Endothelial cell of umbilical vein (primary cell): ENCODE data around the gene LARP7. TPM values are rescaled to one million over a fixed set of nuclear protein-coding genes. Genes with fewer than 3 reads are reported as not detected.
"Not testable (repeated sequence)": the region's sequence is repeated elsewhere in the genome, so short reads cannot be mapped to it uniquely, and the experiment has no call there.

ENCODE experiments used
- BruUV-seq: library from RNA; stranded (reverse); fragments of 400-500 nt; replicated peaks from 2 replicates; lab custom pipeline; 2021; lab: Mats Ljungman, UMichigan
- CTCF ChIA-PET: fragments of 300-600, 350-600 bp; sonication (Branson Sonifier 250); formaldehyde crosslinking; loops from one replicate; lab custom pipeline; 2021; ENCODE audit warnings: antibody characterized with exemption, inconsistent platforms; lab: Charles Lee
- POLR2A ChIA-PET: fragments of 300-600, 350-600 bp; sonication (Branson Sonifier 250); formaldehyde crosslinking; loops from one replicate; lab custom pipeline; 2021; ENCODE audit warnings: antibody characterized with exemption, inconsistent platforms; lab: Charles Lee
- DNase-seq: peaks from one replicate; pipeline ENCODE4 v3.0.0-alpha.2; 2011; ENCODE audit warnings: low read depth, low spot score
- FAIRE-seq: peaks from 2 replicates; lab custom pipeline; 2011; peaks lifted over from hg19 to GRCh38; lab: Jason Lieb, UNC
- H2AFZ ChIP-seq: 2 replicates; pipeline ENCODE4 v1.6.0; 2012; ENCODE audit warnings: low read depth, low read length, control low read depth, inconsistent platforms
- H3K27ac ChIP-seq: 2 replicates; pipeline ENCODE4 v1.5.1; 2011; ENCODE audit warnings: low read depth, mild to moderate bottlenecking, control low read depth, low read length, moderate library complexity; ENCODE audit not compliant: insufficient read depth
- H3K27me3 ChIP-seq, 2 experiments: 2 replicates each; pipeline versions ENCODE4 v1.6.0 to v1.6.1; 2011; ENCODE audit warnings: low read length in 2 of 2, mixed read lengths in 1 of 2; ENCODE audit not compliant: control insufficient read depth in 2 of 2, insufficient read depth in 2 of 2
- H3K36me3 ChIP-seq, 2 experiments: 2 replicates in 1 of 2; 3 replicates in 1 of 2; pipeline ENCODE4 v1.5.1; 2011; ENCODE audit warnings: low read length in 2 of 2, mild to moderate bottlenecking in 1 of 2, moderate library complexity in 1 of 2; ENCODE audit not compliant: control insufficient read depth in 2 of 2, insufficient read depth in 2 of 2; ENCODE audit errors: extremely low read depth in 1 of 2
- H3K4me1 ChIP-seq: 3 replicates; pipeline ENCODE4 v1.5.1; 2011; ENCODE audit warnings: mild to moderate bottlenecking, low read length; ENCODE audit not compliant: control insufficient read depth, insufficient read depth; ENCODE audit errors: extremely low read depth
- H3K4me2 ChIP-seq: 2 replicates; pipeline ENCODE4 v1.6.1; 2011; ENCODE audit warnings: low read length, control low read depth, mixed read lengths; ENCODE audit not compliant: insufficient read depth
- H3K4me3 ChIP-seq, 3 experiments: fragments of 200-600 bp in 1 of 3; sonication (generic), shearing (Covaris generic) in 1 of 3; replicated peaks in 1 of 3; 2 replicates each; pipeline ENCODE4 v1.5.1; 2011 to 2016; ENCODE audit warnings: control low read depth in 3 of 3, low read length in 3 of 3, mild to moderate bottlenecking in 2 of 3, inconsistent platforms in 1 of 3, low read depth in 1 of 3, moderate library complexity in 1 of 3; ENCODE audit not compliant: insufficient read depth in 1 of 3
- H3K79me2 ChIP-seq: 2 replicates; pipeline ENCODE4 v1.6.0; 2012; ENCODE audit warnings: low read length, inconsistent platforms; ENCODE audit not compliant: control insufficient read depth, insufficient read depth
- H3K9ac ChIP-seq: replicated peaks from 2 replicates; pipeline ENCODE3; 2011; ENCODE audit warnings: low read length, control low read depth; ENCODE audit not compliant: insufficient read depth; ENCODE audit errors: extremely low read depth
- H3K9me1 ChIP-seq: replicated peaks from 3 replicates; pipeline ENCODE4 v1.6.0; 2011; ENCODE audit warnings: mild to moderate bottlenecking, low read length; ENCODE audit not compliant: control insufficient read depth, insufficient read depth; ENCODE audit errors: extremely low read depth
- H3K9me3 ChIP-seq: replicated peaks from 2 replicates; pipeline ENCODE4 v1.5.1; 2012; ENCODE audit warnings: low read length, inconsistent platforms; ENCODE audit not compliant: control insufficient read depth, insufficient read depth
- H4K20me1 ChIP-seq: replicated peaks from 2 replicates; pipeline ENCODE3; 2011; ENCODE audit warnings: mild to moderate bottlenecking, low read length; ENCODE audit not compliant: control insufficient read depth, insufficient read depth; ENCODE audit errors: extremely low read depth
- EZH2 ChIP-seq: IDR thresholded peaks from 2 replicates; pipeline ENCODE4 v1.6.1; 2012; ENCODE audit warnings: borderline replicate concordance, low read depth, mild to moderate bottlenecking, moderate library complexity, low read length, inconsistent platforms; ENCODE audit not compliant: severe bottlenecking
- FOS ChIP-seq: IDR thresholded peaks from 2 replicates; pipeline ENCODE4 v1.6.1; 2011; ENCODE audit warnings: mild to moderate bottlenecking, low read length, moderate library complexity, borderline replicate concordance; ENCODE audit not compliant: insufficient read depth
- GATA2 ChIP-seq: IDR thresholded peaks from 2 replicates; pipeline ENCODE4 v1.7.0; 2011; ENCODE audit warnings: low read depth, mild to moderate bottlenecking, moderate library complexity, mixed read lengths, low read length; ENCODE audit not compliant: insufficient read length, insufficient read depth
- JUN ChIP-seq: IDR thresholded peaks from 2 replicates; pipeline ENCODE4 v1.6.1; 2011; ENCODE audit warnings: borderline replicate concordance, low read depth; ENCODE audit not compliant: insufficient read length, insufficient read depth
- MYC ChIP-seq: IDR thresholded peaks from one replicate; pipeline ENCODE4 v1.6.1; 2011; ENCODE audit warnings: mild to moderate bottlenecking, low read depth, low read length
- POLR2A ChIP-seq: IDR thresholded peaks from 2 replicates; pipeline ENCODE4 v1.6.1; 2012; ENCODE audit warnings: low read depth, mild to moderate bottlenecking, control low read depth, low read length
- POLR2AphosphoS5 ChIP-seq: IDR thresholded peaks from 2 replicates; pipeline ENCODE4 v1.6.1; 2012; ENCODE audit warnings: low read depth, mild to moderate bottlenecking, control low read depth, low read length, moderate library complexity; ENCODE audit not compliant: insufficient read depth
- dilution Hi-C: fragments of 300-500 bp; cut with MboI; formaldehyde crosslinking; loops from one replicate; pipeline ENCODE4 v1.15.0; 2019; ENCODE audit warnings: low sequenced_read_pairs; ENCODE audit not compliant: extremely low pct_ligation_motif_present
- intact Hi-C: fragments of 100-400 bp; cut with micrococcal nuclease; formaldehyde crosslinking; loops from one replicate; pipeline ENCODE4 v1.10.0; 2022
- polyA plus RNA-seq, 4 experiments: library from polyadenylated mRNA; depleted of rRNA in 3 of 4; stranded (reverse) in 3 of 4; unstranded in 1 of 4; fragments of >200 nt; gene quantifications; 2 replicates each; pipeline versions ENCODE4 v1.2.1 to v1.2.3, GENCODE V29; 2011 to 2012; ENCODE audit warnings: missing spikeins in 1 of 4
- total RNA-seq: library from RNA; stranded (reverse); gene quantifications from 2 replicates; pipeline ENCODE4 v1.2.3, GENCODE V29; 2021
- TF ChIP-seq, protein P1 (sequence below): IDR thresholded peaks from 2 replicates; pipeline ENCODE4 v1.6.1; 2011; ENCODE audit not compliant: insufficient read depth, insufficient read length
- TF ChIP-seq, protein P2 (sequence below), 2 donors: IDR thresholded peaks; 1 replicate in 1 of 2; 2 replicates in 1 of 2; pipeline ENCODE4 v1.5.1; 2011; ENCODE audit warnings: low read length in 2 of 2, mild to moderate bottlenecking in 2 of 2, moderate library complexity in 2 of 2, control low read depth in 1 of 2, inconsistent platforms in 1 of 2, low read depth in 1 of 2; ENCODE audit not compliant: insufficient read depth in 1 of 2; ENCODE audit errors: extremely low read depth in 1 of 2

Gene LARP7
- total and polyA plus RNA-seq, 2 donors (not counting 3 experiments of a cell fraction or from before 2014, with no cell fraction given), result 6.9 to 35.1 TPM

DNA sequence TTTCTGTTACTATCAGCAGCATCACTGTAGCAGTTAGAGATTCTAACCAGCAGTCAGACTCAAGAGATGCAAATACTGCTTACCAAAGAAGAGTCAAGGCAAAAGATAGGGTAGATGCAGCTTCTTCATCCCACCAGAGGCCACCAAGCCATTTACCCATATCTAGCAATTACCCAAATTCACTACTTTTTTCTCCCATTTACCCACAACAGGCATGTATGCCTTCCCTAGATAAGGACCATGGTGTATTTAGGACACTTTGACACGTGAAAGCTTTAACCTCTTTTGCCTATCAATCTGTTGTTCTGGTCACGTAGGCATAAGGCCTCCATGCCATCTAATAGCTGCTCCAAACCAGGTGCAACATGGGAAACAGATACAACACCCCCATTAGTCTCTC, 5.6 kb downstream of the LARP7 start:
- no peak for DNase-seq
- FAIRE-seq, result no peak
- peaks cover 18% of the 10 kb centered on the region for H3K79me2 ChIP-seq
- H3K27ac ChIP-seq, result no peak overlapping the region
- H3K9ac ChIP-seq, result no peak overlapping the region
- H3K9me3 ChIP-seq, result no peaks in the 10 kb centered on the region
- H4K20me1 ChIP-seq, result no peaks in the 10 kb centered on the region
- CTCF ChIA-PET, result interaction anchor here (0.7 kb wide), 1 partner anchor 309 kb away, joined by 3 read pairs; no protein-coding TSS in a partner anchor
- peaks cover 0 to 9% of the 10 kb centered on the region in 2 experiments for H3K36me3 ChIP-seq
- H3K9me1 ChIP-seq, result no peaks in the 10 kb centered on the region
- no peak overlapping the region for H3K4me3 ChIP-seq
- no peak overlapping the region for H2AFZ ChIP-seq
- no peaks in the 10 kb centered on the region for H3K27me3 ChIP-seq
- peaks cover 8% of the 10 kb centered on the region for H3K4me1 ChIP-seq
- intact Hi-C loops (no loop called here), dilution Hi-C loops (no loop called here)
- POLR2A ChIA-PET, result no interaction called here
- TF ChIP-seq MYC, result no peak
- TF ChIP-seq, protein P1, sequence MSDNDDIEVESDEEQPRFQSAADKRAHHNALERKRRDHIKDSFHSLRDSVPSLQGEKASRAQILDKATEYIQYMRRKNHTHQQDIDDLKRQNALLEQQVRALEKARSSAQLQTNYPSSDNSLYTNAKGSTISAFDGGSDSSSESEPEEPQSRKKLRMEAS, result no peak
- TF ChIP-seq POLR2AphosphoS5, result no peak
- no peak for TF ChIP-seq GATA2
- no peak for TF ChIP-seq POLR2A
- TF ChIP-seq, protein P2, sequence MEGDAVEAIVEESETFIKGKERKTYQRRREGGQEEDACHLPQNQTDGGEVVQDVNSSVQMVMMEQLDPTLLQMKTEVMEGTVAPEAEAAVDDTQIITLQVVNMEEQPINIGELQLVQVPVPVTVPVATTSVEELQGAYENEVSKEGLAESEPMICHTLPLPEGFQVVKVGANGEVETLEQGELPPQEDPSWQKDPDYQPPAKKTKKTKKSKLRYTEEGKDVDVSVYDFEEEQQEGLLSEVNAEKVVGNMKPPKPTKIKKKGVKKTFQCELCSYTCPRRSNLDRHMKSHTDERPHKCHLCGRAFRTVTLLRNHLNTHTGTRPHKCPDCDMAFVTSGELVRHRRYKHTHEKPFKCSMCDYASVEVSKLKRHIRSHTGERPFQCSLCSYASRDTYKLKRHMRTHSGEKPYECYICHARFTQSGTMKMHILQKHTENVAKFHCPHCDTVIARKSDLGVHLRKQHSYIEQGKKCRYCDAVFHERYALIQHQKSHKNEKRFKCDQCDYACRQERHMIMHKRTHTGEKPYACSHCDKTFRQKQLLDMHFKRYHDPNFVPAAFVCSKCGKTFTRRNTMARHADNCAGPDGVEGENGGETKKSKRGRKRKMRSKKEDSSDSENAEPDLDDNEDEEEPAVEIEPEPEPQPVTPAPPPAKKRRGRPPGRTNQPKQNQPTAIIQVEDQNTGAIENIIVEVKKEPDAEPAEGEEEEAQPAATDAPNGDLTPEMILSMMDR (IDR thresholded peaks at IDR 0.05; ENCODE audit: extremely low read depth in 1 of 2, insufficient read depth in 1 of 2, low read depth in 1 of 2, low read length in 2 of 2), result no peak
- no peak for TF ChIP-seq FOS
- TF ChIP-seq JUN, result no peak
- TF ChIP-seq EZH2, result no peak
- BruUV-seq, result no TSS peak
- H3K4me2 ChIP-seq, result no peak overlapping the region

DNA sequence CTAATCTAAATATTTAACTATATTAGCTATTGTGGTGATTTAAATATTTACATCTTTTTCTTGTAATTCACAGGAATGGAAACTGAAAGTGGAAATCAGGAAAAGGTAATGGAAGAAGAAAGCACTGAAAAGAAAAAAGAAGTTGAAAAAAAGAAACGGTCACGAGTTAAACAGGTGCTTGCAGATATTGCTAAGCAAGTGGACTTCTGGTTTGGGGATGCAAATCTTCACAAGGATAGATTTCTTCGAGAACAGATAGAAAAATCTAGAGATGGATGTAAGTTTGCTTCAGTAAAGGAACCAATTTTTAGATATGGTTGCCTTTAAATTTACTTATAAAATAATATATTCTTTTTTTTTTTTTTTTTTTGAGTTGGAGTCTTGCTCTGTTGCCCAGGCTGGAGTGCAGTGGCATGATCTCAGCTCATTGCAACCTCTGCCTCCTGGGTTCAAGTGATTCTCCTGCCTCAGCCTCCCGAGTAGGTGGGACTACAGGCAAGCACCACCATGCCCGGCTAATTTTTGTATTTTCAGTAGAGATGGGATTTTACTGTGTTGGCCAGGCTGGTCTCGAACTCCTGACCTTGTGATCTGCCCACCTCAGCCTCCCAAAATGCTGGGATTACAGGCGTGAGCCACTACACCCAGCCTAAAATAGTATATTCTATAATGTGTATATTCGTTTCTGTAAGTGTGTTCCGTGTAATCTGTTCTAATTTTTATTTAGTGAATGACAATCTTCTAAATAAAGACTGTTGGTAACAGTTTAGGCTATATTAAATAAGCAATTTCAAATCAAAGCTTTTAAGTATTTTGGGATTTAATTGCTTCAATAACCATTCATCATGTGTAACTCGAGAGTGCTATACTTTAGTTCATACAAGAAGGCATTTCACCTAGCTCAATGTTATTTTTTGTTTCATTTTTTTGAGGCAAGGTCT, 7.9 kb downstream of the LARP7 start:
- CTCF ChIA-PET, result interaction anchor here (0.5 to 1.7 kb wide), 3 partner anchors 21 to 409 kb away, joined by 3 to 5 read pairs (median 3); no protein-coding TSS in a partner anchor
- H3K4me2 ChIP-seq, H3K27ac ChIP-seq, H3K4me1 ChIP-seq, FAIRE-seq, POLR2A ChIA-PET, H3K9ac ChIP-seq, H3K4me3 ChIP-seq, H3K9me3 ChIP-seq, dilution Hi-C loops, H3K27me3 ChIP-seq, intact Hi-C loops, H2AFZ ChIP-seq, DNase-seq, BruUV-seq, H4K20me1 ChIP-seq, H3K36me3 ChIP-seq, H3K9me1 ChIP-seq, H3K79me2 ChIP-seq: not testable (repeated sequence)
